GM12878 (cell line): ENCODE results near the gene FTL. TPM values are rescaled to one million over a fixed set of nuclear protein-coding genes. Genes with fewer than 3 reads are reported as not detected.

Experiments
- ATAC-seq: fragments of 200-7000 bp; cut with Tn5 transposase; 3 replicates; pipeline ENCODE4 v1.9.1; 2020; ENCODE audit warnings: mild to moderate bottlenecking, moderate library complexity
- BruUV-seq: library from RNA; stranded (reverse); fragments of 400-500 nt; replicated peaks from 2 replicates; lab custom pipeline; 2021; lab: Mats Ljungman, UMichigan
- CTCF ChIA-PET: fragments of 300-600 bp; sonication (Branson Sonifier 250); formaldehyde crosslinking; extraction: SDS; loops from one replicate; lab custom pipeline; 2021; ENCODE audit warnings: inconsistent platforms; lab: Yijun Ruan, JAX
- POLR2A ChIA-PET: fragments of 350-600 bp; formaldehyde crosslinking; extraction: SDS; loops from one replicate; lab custom pipeline; 2021; ENCODE audit warnings: inconsistent platforms; lab: Charles Lee
- RAD21 ChIA-PET: fragments of 300-600 bp; sonication (Branson Sonifier 250); formaldehyde crosslinking; loops from one replicate; lab custom pipeline; 2023; ENCODE audit warnings: antibody characterized with exemption; ENCODE audit not compliant: unreplicated experiment; lab: Charles Lee
- SMC1A ChIA-PET: fragments of 300-600 bp; sonication (Branson Sonifier 250); formaldehyde crosslinking; loops from one replicate; lab custom pipeline; 2023; ENCODE audit not compliant: unreplicated experiment, uncharacterized antibody; lab: Charles Lee
- DNase-seq: peaks from one replicate; pipeline ENCODE4 v3.0.0-alpha.2; 2011; ENCODE audit warnings: low read depth, low spot score
- FAIRE-seq: peaks from 3 replicates; lab custom pipeline; 2011; peaks lifted over from hg19 to GRCh38; lab: Jason Lieb, UNC
- H2AFZ ChIP-seq: 2 replicates; pipeline ENCODE4 v1.6.0; 2011; ENCODE audit warnings: low read depth, low read length, control low read depth; ENCODE audit not compliant: control insufficient read depth
- H3K27ac ChIP-seq: 2 replicates; pipeline ENCODE4 v1.5.1; 2011; ENCODE audit warnings: control low read depth; ENCODE audit not compliant: control insufficient read depth, insufficient read depth
- H3K27me3 ChIP-seq, 2 experiments: replicated peaks in 1 of 2; 2 replicates each; pipeline versions ENCODE4 v1.6.0 to v1.6.1; 2011; ENCODE audit warnings: low read length in 1 of 2; ENCODE audit not compliant: control insufficient read depth in 2 of 2, insufficient read depth in 2 of 2
- H3K36me3 ChIP-seq, 2 experiments: 2 replicates each; pipeline ENCODE4 v1.5.1; 2011; ENCODE audit warnings: low read length in 1 of 2; ENCODE audit not compliant: control insufficient read depth in 2 of 2, insufficient read depth in 2 of 2
- H3K4me1 ChIP-seq: 2 replicates; pipeline ENCODE4 v1.6.1; 2011; ENCODE audit warnings: mild to moderate bottlenecking, low read length, moderate library complexity, mixed read lengths; ENCODE audit not compliant: control insufficient read depth, insufficient read depth
- H3K4me2 ChIP-seq: 2 replicates; pipeline ENCODE4 v1.6.0; 2011; ENCODE audit warnings: control low read depth; ENCODE audit not compliant: control insufficient read depth, insufficient read depth
- H3K4me3 ChIP-seq: fragments of 200-600 bp; sonication (generic); 2 replicates; pipeline ENCODE4 v1.5.1; 2016
- H3K79me2 ChIP-seq: 2 replicates; pipeline ENCODE4 v1.6.0; 2011; ENCODE audit warnings: low read length; ENCODE audit not compliant: control insufficient read depth, insufficient read depth
- H3K9ac ChIP-seq: 2 replicates; pipeline ENCODE4 v1.8.0; 2011; ENCODE audit warnings: low read length, control low read depth, mixed read lengths; ENCODE audit not compliant: control insufficient read depth, insufficient read depth
- H3K9me3 ChIP-seq: replicated peaks from 3 replicates; pipeline ENCODE4 v1.5.1; 2011; ENCODE audit warnings: mild to moderate bottlenecking, low read length; ENCODE audit not compliant: control insufficient read depth, insufficient read depth
- H4K20me1 ChIP-seq: 2 replicates; pipeline ENCODE4 v1.6.0; 2011; ENCODE audit not compliant: control insufficient read depth, insufficient read depth
- ATF3 ChIP-seq: IDR thresholded peaks from 2 replicates; pipeline ENCODE4 v1.6.1; 2011; ENCODE audit warnings: low read depth, mild to moderate bottlenecking, low read length, moderate library complexity, borderline replicate concordance; ENCODE audit errors: extremely low read depth
- HCFC1 ChIP-seq: fragments of 150-350 bp; IDR thresholded peaks from 2 replicates; pipeline ENCODE4 v1.6.1; 2014; ENCODE audit warnings: low read length
- KLF5 ChIP-seq: fragments of 450-650 bp; IDR thresholded peaks from 2 replicates; pipeline ENCODE4 v1.6.1; 2014; ENCODE audit warnings: mild to moderate bottlenecking; ENCODE audit not compliant: partially characterized antibody
- MEF2B ChIP-seq: fragments of 450-650 bp; IDR thresholded peaks from 2 replicates; pipeline ENCODE4 v1.6.1; 2018; ENCODE audit warnings: mild to moderate bottlenecking, moderate library complexity; ENCODE audit not compliant: partially characterized antibody, poor library complexity, severe bottlenecking
- MTA3 ChIP-seq: IDR thresholded peaks from 2 replicates; pipeline ENCODE4 v1.6.1; 2012; ENCODE audit warnings: low read length, inconsistent platforms, borderline replicate concordance
- MYB ChIP-seq: fragments of 150-350 bp; IDR thresholded peaks from 2 replicates; pipeline ENCODE4 v1.6.1; 2014; ENCODE audit warnings: mild to moderate bottlenecking, low read depth, low read length, borderline replicate concordance
- POU2F2 ChIP-seq: IDR thresholded peaks from 3 replicates; pipeline ENCODE4 v1.6.1; 2011; ENCODE audit warnings: low read depth, mild to moderate bottlenecking, low read length, borderline replicate concordance
- WGBS: methylation state at CpG from one replicate; pipeline ENCODE4 v1.1.6; 2016; ENCODE audit warnings: low lambda C conversion rate; ENCODE audit not compliant: insufficient replicate concordance, insufficient coverage; ENCODE audit errors: missing lambda C conversion rate; 5-methylcytosine and 5-hydroxymethylcytosine counted together
- in situ Hi-C: fragments of 300-500 bp; cut with MboI; formaldehyde crosslinking; loops from 9 replicates; pipeline ENCODE4 v1.14.3; 2018; ENCODE audit warnings: mixed read lengths
- intact Hi-C: fragments of 100-400 bp; cut with micrococcal nuclease; formaldehyde crosslinking; loops from one replicate; pipeline ENCODE4 v1.14.2; 2022; ENCODE audit not compliant: unreplicated experiment
- polyA plus RNA-seq, 11 experiments: library from polyadenylated mRNA; depleted of rRNA in 4 of 11; unstranded in 6 of 11; stranded (reverse) in 5 of 11; fragments of >200 nt; fragmentation: Nextera tagmentation in 4 of 11; fragmentation: Illumina TruSeq in 1 of 11; extraction: Ambion mirVana in 4 of 11; extraction: Trizol in 1 of 11; gene quantifications; 1 replicate in 1 of 11; 2 replicates in 10 of 11; pipeline versions ENCODE4 v1.2.1 to v1.2.3, GENCODE V29; 2011 to 2016; ENCODE audit warnings: inconsistent platforms in 2 of 11, missing spikeins in 2 of 11, low read depth in 1 of 11
- total RNA-seq, 4 experiments: library from RNA; depleted of rRNA in 3 of 4; stranded (reverse); fragments of >200 nt in 3 of 4; fragmentation: Illumina TruSeq in 1 of 4; extraction: Trizol in 1 of 4; gene quantifications; 2 replicates each; pipeline versions ENCODE4 v1.2.1 to v1.2.3, GENCODE V29; 2013 to 2021
- TF ChIP-seq, protein P1 (sequence below): fragments of 450-650 bp; IDR thresholded peaks from 2 replicates; pipeline ENCODE4 v1.6.1; 2017; ENCODE audit warnings: mild to moderate bottlenecking, low read depth, inconsistent platforms; ENCODE audit not compliant: poor library complexity, severe bottlenecking
- TF ChIP-seq, protein P2 (sequence below): fragments of 450-650 bp; IDR thresholded peaks from 2 replicates; pipeline ENCODE4 v1.6.1; 2014; ENCODE audit warnings: mild to moderate bottlenecking

Gene FTL
- total and polyA plus RNA-seq, 10 of the 15 experiments (the other 5 are each of a cell fraction or from before 2014, with no cell fraction given): 364 to 8,913 (median 1,595) TPM

DNA sequence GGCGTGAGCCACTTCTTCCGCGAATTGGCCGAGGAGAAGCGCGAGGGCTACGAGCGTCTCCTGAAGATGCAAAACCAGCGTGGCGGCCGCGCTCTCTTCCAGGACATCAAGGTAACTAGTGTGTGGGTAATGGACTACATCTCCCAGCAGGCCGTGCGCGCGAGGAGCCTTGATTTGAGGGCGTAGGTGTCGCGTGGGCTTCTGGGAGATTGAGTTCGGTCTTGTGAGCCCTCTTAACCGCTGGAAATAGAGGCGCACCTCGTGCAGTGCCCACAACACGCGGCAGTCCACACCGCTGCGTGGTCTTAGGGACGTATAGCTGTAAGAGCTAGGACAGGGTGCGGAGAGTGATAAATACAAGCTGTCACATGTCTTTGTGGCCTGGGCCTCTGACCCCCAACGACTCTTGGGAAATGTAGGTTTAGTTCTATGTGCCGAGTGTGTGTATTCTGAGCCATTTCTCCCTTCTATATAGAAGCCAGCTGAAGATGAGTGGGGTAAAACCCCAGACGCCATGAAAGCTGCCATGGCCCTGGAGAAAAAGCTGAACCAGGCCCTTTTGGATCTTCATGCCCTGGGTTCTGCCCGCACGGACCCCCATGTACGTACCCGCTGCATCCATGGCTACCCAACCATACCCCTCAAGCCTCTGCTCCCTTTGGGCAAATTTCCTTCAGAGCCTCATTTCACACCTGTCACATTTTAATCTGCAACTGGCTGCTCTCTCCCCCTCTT, 864 bp downstream of the FTL start (continued):
- TF ChIP-seq, protein P1, sequence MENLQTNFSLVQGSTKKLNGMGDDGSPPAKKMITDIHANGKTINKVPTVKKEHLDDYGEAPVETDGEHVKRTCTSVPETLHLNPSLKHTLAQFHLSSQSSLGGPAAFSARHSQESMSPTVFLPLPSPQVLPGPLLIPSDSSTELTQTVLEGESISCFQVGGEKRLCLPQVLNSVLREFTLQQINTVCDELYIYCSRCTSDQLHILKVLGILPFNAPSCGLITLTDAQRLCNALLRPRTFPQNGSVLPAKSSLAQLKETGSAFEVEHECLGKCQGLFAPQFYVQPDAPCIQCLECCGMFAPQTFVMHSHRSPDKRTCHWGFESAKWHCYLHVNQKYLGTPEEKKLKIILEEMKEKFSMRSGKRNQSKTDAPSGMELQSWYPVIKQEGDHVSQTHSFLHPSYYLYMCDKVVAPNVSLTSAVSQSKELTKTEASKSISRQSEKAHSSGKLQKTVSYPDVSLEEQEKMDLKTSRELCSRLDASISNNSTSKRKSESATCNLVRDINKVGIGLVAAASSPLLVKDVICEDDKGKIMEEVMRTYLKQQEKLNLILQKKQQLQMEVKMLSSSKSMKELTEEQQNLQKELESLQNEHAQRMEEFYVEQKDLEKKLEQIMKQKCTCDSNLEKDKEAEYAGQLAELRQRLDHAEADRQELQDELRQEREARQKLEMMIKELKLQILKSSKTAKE: peak; percentile 17
- TF ChIP-seq ATF3 (peak; percentile 32; the same call in 1 of the 2 replicates), HCFC1 (peak; percentile 94)

GRCh38 chr19:48966541-48967345, 1.6 kb downstream of the FTL start:
- no peak for DNase-seq
- in situ Hi-C loops: no loop called here
- no peaks in the 10 kb centered on the region for H3K27me3 ChIP-seq
- ATAC-seq: no peak
- no peak for FAIRE-seq
- H3K36me3 ChIP-seq: peaks cover 5 to 34% of the 10 kb centered on the region in 2 experiments
- H3K79me2 ChIP-seq: peaks cover 33% of the 10 kb centered on the region
- POLR2A ChIA-PET: interaction anchor here (0.6 to 4.2 kb wide), 11 partner anchors 12 to 178 kb away, joined by 3 to 53 read pairs (median 6); partner anchors contain the start of genes BAX, BCAT2, GYS1 and NUCB1
- BruUV-seq: no TSS peak
- peak overlapping the region; percentile 79 for H3K9ac ChIP-seq
- H4K20me1 ChIP-seq: no peaks in the 10 kb centered on the region
- RAD21 ChIA-PET: interaction anchor here (0.5 to 1.7 kb wide), 9 partner anchors 9 to 176 kb away, joined by 3 to 8 read pairs (median 4); partner anchors contain the start of genes GYS1 and RUVBL2
- H3K27ac ChIP-seq: peak overlapping the region; percentile 62
- SMC1A ChIA-PET: interaction anchor here (0.8 to 3.2 kb wide), 16 partner anchors 11 to 178 kb away, joined by 3 to 28 read pairs (median 4); partner anchors contain the start of genes DHDH, GYS1, HSD17B14 and RUVBL2
- peaks cover 40% of the 10 kb centered on the region for H3K4me1 ChIP-seq
- WGBS: 40% methylated on average over 10 of the region's 10 CpGs
- peak overlapping the region; percentile 93 for H3K4me3 ChIP-seq
- H3K4me2 ChIP-seq: peak overlapping the region; percentile 99
- H2AFZ ChIP-seq: no peak overlapping the region
- no peaks in the 10 kb centered on the region for H3K9me3 ChIP-seq
- CTCF ChIA-PET: interaction anchor here (0.6 to 3.1 kb wide), 17 partner anchors 12 to 375 kb away, joined by 3 to 31 read pairs (median 4); partner anchors contain the start of genes BAX, CA11, GYS1 and HSD17B14
- intact Hi-C loops: loop anchor here (10.0 kb wide), 1 partner anchor 332 kb away; the partner anchor contains the start of gene DBP
- no peak for TF ChIP-seq KLF5
- TF ChIP-seq, protein P2, sequence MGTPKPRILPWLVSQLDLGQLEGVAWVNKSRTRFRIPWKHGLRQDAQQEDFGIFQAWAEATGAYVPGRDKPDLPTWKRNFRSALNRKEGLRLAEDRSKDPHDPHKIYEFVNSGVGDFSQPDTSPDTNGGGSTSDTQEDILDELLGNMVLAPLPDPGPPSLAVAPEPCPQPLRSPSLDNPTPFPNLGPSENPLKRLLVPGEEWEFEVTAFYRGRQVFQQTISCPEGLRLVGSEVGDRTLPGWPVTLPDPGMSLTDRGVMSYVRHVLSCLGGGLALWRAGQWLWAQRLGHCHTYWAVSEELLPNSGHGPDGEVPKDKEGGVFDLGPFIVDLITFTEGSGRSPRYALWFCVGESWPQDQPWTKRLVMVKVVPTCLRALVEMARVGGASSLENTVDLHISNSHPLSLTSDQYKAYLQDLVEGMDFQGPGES: no peak
- TF ChIP-seq, protein P1: no peak
- TF ChIP-seq MEF2B: no peak
- TF ChIP-seq MTA3: no peak
- TF ChIP-seq MYB: no peak
- 0 out of 3 replicates have a peak, but pooled peaks have one; percentile 5 for TF ChIP-seq POU2F2
